SU-DHL-6 (cell line): ENCODE results near the gene AATF.

Experiments
- EZH2phosphoT487 ChIP-seq: fragments of 200-600 bp; sonication (generic), shearing (Covaris generic); conservative IDR thresholded peaks from 2 replicates; pipeline ENCODE4 v1.6.1; 2018; ENCODE audit warnings: mild to moderate bottlenecking, antibody characterized with exemption, low read length, moderate library complexity, mixed read lengths
- TF ChIP-seq, protein P1 (sequence below): fragments of 200-600 bp; sonication (generic); IDR thresholded peaks from one replicate; pipeline ENCODE4 v1.5.1; 2017; ENCODE audit warnings: antibody characterized with exemption, mild to moderate bottlenecking, low read length, moderate library complexity; ENCODE audit not compliant: insufficient read depth, poor library complexity, severe bottlenecking

DNA sequence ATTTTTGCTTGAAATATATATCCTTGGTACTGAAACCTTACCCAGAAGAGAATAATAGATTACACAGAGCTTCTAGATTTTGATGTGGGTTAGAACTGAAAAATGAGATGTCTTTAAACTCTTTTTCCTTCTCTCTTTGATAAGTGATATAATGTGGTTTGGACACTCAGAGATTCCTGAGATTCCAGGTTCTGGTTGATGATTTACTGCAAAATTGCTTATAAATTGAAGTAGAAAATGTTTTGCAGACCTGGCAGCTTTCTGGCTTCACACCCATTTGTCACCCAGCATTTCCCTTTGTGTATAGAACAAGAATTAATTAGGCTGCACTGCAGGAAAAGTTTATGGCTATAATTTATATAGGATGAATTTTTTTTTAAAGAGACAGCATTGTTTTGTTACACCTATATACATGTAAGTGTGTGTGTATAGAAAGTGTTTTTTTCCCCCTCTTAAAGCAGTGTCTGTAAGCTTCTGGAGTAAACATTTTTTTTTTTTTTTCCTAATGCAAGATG, 23.5 kb downstream of the AATF start:
- TF ChIP-seq, protein P1, sequence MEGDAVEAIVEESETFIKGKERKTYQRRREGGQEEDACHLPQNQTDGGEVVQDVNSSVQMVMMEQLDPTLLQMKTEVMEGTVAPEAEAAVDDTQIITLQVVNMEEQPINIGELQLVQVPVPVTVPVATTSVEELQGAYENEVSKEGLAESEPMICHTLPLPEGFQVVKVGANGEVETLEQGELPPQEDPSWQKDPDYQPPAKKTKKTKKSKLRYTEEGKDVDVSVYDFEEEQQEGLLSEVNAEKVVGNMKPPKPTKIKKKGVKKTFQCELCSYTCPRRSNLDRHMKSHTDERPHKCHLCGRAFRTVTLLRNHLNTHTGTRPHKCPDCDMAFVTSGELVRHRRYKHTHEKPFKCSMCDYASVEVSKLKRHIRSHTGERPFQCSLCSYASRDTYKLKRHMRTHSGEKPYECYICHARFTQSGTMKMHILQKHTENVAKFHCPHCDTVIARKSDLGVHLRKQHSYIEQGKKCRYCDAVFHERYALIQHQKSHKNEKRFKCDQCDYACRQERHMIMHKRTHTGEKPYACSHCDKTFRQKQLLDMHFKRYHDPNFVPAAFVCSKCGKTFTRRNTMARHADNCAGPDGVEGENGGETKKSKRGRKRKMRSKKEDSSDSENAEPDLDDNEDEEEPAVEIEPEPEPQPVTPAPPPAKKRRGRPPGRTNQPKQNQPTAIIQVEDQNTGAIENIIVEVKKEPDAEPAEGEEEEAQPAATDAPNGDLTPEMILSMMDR = no peak
- TF ChIP-seq EZH2phosphoT487 = no peak
